Fibroblast of pulmonary artery (primary cell): Measurements from ENCODE around the gene DCLK1.
"Not testable (repeated sequence)": the region's sequence is repeated elsewhere in the genome, so short reads cannot be mapped to it uniquely, and the experiment has no call there.

Experiments used
- DNase-seq: peaks from one replicate; pipeline ENCODE4 v3.0.0-alpha.2; 2010; ENCODE audit warnings: low read depth
- H3K4me3 ChIP-seq: replicated peaks from 2 replicates; pipeline ENCODE4 v1.5.1; 2011; ENCODE audit warnings: low read depth, mild to moderate bottlenecking, control low read depth, low read length, moderate library complexity
- CTCF ChIP-seq: IDR thresholded peaks from 2 replicates; pipeline ENCODE4 v1.5.1; 2011; ENCODE audit warnings: mild to moderate bottlenecking, control low read depth, low read length, inconsistent platforms; ENCODE audit errors: missing control alignments

Gene DCLK1

GRCh38 chr13:35976126-35976525, 155.1 kb downstream of the DCLK1 start:
- no peak overlapping the region for H3K4me3 ChIP-seq
- DNase-seq, result no peak
- no peak for TF ChIP-seq CTCF

- not testable (repeated sequence) for H3K4me3 ChIP-seq, DNase-seq
Observed at GRCh38 chr13:35966951-35967350, 164.2 kb downstream of the DCLK1 start.

- DNase-seq, result no peak
- no peak overlapping the region for H3K4me3 ChIP-seq
- TF ChIP-seq CTCF, result no peak
Observed at GRCh38 chr13:35966024-35966423, 165.2 kb downstream of the DCLK1 start.

- H3K4me3 ChIP-seq, result no peak overlapping the region
- TF ChIP-seq CTCF, result no peak
- DNase-seq, result no peak
Observed at GRCh38 chr13:35965226-35965927, 165.8 kb downstream of the DCLK1 start.

- TF ChIP-seq CTCF, result no peak
- H3K4me3 ChIP-seq, result no peak overlapping the region
- peak; percentile 72 for DNase-seq
Observed at GRCh38 chr13:35964863-35965180, 166.4 kb downstream of the DCLK1 start.

GRCh38 chr13:35964011-35964862, 166.9 kb downstream of the DCLK1 start:
- H3K4me3 ChIP-seq, result no peak overlapping the region
- DNase-seq, result no peak
- no peak for TF ChIP-seq CTCF

GRCh38 chr13:35961461-35962220, 169.5 kb downstream of the DCLK1 start:
- peak; percentile 15 for TF ChIP-seq CTCF
- peak; percentile 20 for DNase-seq
- H3K4me3 ChIP-seq, result no peak overlapping the region
